Measurements from ENCODE around the gene SSPN.

The SSPN gene

DNA sequence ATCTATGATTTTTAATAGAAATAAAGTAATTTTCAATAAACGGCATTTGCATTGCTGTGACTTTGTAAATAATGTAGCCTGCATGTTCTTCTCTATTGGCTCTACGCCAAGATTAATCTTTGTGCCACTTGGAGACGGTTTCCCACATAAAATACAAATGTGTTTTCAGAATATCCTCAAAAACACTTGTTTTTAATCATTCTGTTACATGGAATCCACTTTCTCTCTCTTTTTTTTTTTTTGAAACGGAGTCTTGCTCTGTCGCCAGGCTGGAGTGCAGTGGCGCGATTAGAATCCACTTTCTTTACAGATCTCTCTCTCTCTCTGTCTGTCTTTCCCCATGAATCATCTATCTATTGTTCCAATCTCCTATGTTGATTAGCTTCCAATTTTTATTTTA lies 22.8 kb upstream of the SSPN start:
- TF ChIP-seq, protein P1, sequence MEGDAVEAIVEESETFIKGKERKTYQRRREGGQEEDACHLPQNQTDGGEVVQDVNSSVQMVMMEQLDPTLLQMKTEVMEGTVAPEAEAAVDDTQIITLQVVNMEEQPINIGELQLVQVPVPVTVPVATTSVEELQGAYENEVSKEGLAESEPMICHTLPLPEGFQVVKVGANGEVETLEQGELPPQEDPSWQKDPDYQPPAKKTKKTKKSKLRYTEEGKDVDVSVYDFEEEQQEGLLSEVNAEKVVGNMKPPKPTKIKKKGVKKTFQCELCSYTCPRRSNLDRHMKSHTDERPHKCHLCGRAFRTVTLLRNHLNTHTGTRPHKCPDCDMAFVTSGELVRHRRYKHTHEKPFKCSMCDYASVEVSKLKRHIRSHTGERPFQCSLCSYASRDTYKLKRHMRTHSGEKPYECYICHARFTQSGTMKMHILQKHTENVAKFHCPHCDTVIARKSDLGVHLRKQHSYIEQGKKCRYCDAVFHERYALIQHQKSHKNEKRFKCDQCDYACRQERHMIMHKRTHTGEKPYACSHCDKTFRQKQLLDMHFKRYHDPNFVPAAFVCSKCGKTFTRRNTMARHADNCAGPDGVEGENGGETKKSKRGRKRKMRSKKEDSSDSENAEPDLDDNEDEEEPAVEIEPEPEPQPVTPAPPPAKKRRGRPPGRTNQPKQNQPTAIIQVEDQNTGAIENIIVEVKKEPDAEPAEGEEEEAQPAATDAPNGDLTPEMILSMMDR (IDR thresholded peaks at IDR 0.05; ENCODE audit: low read length, missing control alignments): no peak
- no peak overlapping the region for H3K4me3 ChIP-seq (replicated peaks; ENCODE audit: low read depth, low read length)
- no peak for DNase-seq (ENCODE audit: low read depth)

DNA sequence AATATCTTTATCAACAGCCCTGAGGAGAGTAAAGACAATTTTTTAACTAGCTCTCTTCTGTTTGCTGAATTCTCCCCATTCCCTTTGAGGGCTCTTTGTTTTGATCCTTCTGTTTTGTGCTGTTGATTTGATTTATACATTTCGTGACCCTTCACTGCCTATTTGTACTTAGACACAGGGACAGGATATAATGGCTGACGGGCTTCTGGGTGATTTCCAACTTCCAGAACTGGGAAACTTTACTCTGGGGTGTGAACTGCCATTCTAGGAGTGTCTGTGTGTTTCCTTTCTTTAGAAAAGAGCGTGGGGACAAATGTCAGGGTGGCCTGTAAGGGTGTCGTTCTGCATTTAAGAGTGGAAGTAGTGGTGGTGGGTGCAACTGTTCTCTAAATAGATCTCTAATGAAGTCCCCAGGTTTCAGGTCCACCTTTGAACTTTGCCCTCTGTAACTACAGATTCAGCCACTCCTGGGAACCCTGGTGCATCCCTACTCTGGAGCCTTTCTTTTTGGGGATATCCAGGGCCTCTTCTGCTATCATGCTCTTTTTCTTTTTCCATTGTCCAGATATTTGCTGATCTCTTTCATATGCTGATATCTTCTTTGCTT lies 22.3 kb upstream of the SSPN start:
- DNase-seq (ENCODE audit: low read depth): no peak
- TF ChIP-seq, protein P1 (IDR thresholded peaks at IDR 0.05; ENCODE audit: low read length, missing control alignments): no peak
- no peak overlapping the region for H3K4me3 ChIP-seq (replicated peaks; ENCODE audit: low read depth, low read length)

GRCh38 chr12:26176725-26177124 lies 18.6 kb upstream of the SSPN start:
- no peak overlapping the region for H3K4me3 ChIP-seq (replicated peaks; ENCODE audit: low read depth, low read length)
- DNase-seq (ENCODE audit: low read depth): no peak
- TF ChIP-seq, protein P1 (IDR thresholded peaks at IDR 0.05; ENCODE audit: low read length, missing control alignments): no peak

GRCh38 chr12:26177283-26177682 lies 18.1 kb upstream of the SSPN start:
- DNase-seq (ENCODE audit: low read depth): no peak
- H3K4me3 ChIP-seq (replicated peaks; ENCODE audit: low read depth, low read length): no peak overlapping the region
- TF ChIP-seq, protein P1 (IDR thresholded peaks at IDR 0.05; ENCODE audit: low read length, missing control alignments): no peak

- TF ChIP-seq, protein P1 (IDR thresholded peaks at IDR 0.05; ENCODE audit: low read length, missing control alignments): no peak
- no peak for DNase-seq (ENCODE audit: low read depth)
- H3K4me3 ChIP-seq (replicated peaks; ENCODE audit: low read depth, low read length): no peak overlapping the region
These were observed 15.5 kb upstream of the SSPN start for GRCh38 chr12:26179826-26180225.

DNA sequence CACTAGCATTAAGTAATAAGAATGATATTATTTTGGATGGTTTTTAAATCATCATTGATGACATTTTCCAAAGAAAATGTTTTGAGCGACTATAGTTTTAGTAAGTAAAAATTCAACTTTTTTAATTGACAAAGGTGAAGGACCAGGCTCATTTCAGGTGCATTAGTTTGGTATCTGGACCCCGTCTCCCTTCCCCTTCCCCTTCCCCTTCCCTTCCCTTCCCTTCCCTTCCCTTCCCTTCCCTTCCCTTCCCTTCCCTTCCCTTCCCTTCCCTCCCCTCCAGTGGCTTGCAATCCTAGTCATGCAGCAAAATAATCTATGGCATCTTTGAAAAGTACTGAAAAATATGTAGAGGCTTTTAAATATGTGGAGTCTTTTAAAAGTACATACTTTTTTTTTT lies 13.0 kb upstream of the SSPN start:
- H3K4me3 ChIP-seq (replicated peaks; ENCODE audit: low read depth, low read length): no peak overlapping the region
- TF ChIP-seq, protein P1 (IDR thresholded peaks at IDR 0.05; ENCODE audit: low read length, missing control alignments): no peak
- no peak for DNase-seq (ENCODE audit: low read depth)
